HG03139 (cell line): ENCODE measurements around the gene SPOCK3.

ENCODE experiments used
- ATAC-seq: cut with Tn5 transposase; IDR thresholded peaks from one replicate; pipeline ENCODE4 v1.9.1; 2021; ENCODE audit not compliant: unreplicated experiment

Gene SPOCK3

GRCh38 chr4:167177925-167178324 lies 56.4 kb downstream of the SPOCK3 start:
- no peak for ATAC-seq

- ATAC-seq, result no peak
Measured at GRCh38 chr4:167176723-167177367, 57.4 kb downstream of the SPOCK3 start.

GRCh38 chr4:167171928-167172327 lies 62.4 kb downstream of the SPOCK3 start:
- ATAC-seq, result no peak

- ATAC-seq, result no peak
Measured at GRCh38 chr4:167168611-167169010, 65.7 kb downstream of the SPOCK3 start.

- ATAC-seq, result no peak
Measured at GRCh38 chr4:167150587-167150986, 83.7 kb downstream of the SPOCK3 start.

GRCh38 chr4:167144605-167145004 lies 89.7 kb downstream of the SPOCK3 start:
- ATAC-seq, result no peak

- no peak for ATAC-seq
Measured at GRCh38 chr4:167143018-167143417, 91.3 kb downstream of the SPOCK3 start.

GRCh38 chr4:167136270-167136669 lies 98.0 kb downstream of the SPOCK3 start:
- ATAC-seq, result no peak

- ATAC-seq, result no peak
Measured at GRCh38 chr4:167129146-167129545, 105.1 kb downstream of the SPOCK3 start.

GRCh38 chr4:167119392-167119791 lies 114.9 kb downstream of the SPOCK3 start:
- ATAC-seq, result no peak

- no peak for ATAC-seq
Measured at GRCh38 chr4:167117273-167117672, 117.0 kb downstream of the SPOCK3 start.

- no peak for ATAC-seq
Measured at GRCh38 chr4:167114416-167114971, 119.8 kb downstream of the SPOCK3 start.

- no peak for ATAC-seq
Measured at GRCh38 chr4:167111622-167112021, 122.7 kb downstream of the SPOCK3 start.

GRCh38 chr4:167111092-167111491 lies 123.2 kb downstream of the SPOCK3 start:
- no peak for ATAC-seq

GRCh38 chr4:167109859-167110258 lies 124.4 kb downstream of the SPOCK3 start:
- no peak for ATAC-seq

- ATAC-seq, result no peak
Measured at GRCh38 chr4:167105857-167106256, 128.4 kb downstream of the SPOCK3 start.

- ATAC-seq, result no peak
Measured at GRCh38 chr4:167102475-167102874, 131.8 kb downstream of the SPOCK3 start.

- no peak for ATAC-seq
Measured at GRCh38 chr4:167101035-167101434, 133.3 kb downstream of the SPOCK3 start.

- ATAC-seq, result no peak
Measured at GRCh38 chr4:167100120-167100519, 134.2 kb downstream of the SPOCK3 start.

- peak; percentile 67 for ATAC-seq
Measured at GRCh38 chr4:167088115-167088514, 146.2 kb downstream of the SPOCK3 start.

- no peak for ATAC-seq
Measured at GRCh38 chr4:167084321-167084720, 150.0 kb downstream of the SPOCK3 start.

GRCh38 chr4:167079762-167080161 lies 154.5 kb downstream of the SPOCK3 start:
- ATAC-seq, result no peak

- ATAC-seq, result no peak
Measured at GRCh38 chr4:167052631-167053091, 181.6 kb downstream of the SPOCK3 start.
